ENCODE results near the gene PRMT3.

PRMT3 gene

DNA sequence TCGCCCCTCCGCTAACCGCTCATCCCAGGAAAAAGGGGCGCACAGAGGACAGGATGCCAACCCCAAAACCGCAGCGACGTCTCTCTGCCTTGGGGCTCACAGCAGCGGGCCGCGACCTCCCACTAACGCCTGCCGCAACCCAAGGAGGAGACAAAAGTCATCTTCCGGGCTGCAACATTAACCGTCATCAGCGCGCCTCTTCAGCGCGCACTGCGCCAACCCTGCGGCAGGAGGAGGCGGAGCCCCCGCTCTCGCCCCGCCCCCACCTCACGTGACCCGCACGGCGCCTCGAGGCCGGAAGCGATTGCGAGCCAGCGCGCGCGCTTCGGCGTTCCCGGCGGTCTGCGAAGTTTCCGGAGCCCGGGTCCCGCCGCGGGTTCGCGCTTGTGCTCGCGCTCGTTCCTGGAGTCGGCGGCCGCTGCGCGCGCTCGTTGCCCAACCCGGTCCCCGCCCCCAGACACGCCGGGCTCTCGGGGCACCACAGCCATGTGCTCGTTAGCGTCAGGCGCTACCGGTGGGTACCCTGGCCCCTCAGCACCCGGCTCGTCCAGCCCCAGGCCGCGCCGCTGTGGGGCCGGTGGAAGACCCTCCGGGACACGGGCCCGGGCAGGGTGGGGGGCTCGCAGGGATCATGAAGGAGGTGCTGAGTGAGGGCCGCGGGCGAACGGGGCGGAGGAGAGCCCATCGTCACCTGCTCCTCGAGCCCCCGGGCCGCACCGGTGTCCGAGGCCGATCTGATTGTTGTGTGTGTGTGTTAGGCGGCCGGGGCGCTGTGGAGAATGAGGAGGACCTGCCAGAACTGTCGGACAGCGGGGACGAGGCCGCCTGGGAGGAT lies at the start of gene PRMT3:
TSS of gene PRMT3 (plus strand) at position 456 of the 835 bp plus-strand sequence. CDS start at position 487, 31 bp downstream.
- TF ChIP-seq, protein P1, sequence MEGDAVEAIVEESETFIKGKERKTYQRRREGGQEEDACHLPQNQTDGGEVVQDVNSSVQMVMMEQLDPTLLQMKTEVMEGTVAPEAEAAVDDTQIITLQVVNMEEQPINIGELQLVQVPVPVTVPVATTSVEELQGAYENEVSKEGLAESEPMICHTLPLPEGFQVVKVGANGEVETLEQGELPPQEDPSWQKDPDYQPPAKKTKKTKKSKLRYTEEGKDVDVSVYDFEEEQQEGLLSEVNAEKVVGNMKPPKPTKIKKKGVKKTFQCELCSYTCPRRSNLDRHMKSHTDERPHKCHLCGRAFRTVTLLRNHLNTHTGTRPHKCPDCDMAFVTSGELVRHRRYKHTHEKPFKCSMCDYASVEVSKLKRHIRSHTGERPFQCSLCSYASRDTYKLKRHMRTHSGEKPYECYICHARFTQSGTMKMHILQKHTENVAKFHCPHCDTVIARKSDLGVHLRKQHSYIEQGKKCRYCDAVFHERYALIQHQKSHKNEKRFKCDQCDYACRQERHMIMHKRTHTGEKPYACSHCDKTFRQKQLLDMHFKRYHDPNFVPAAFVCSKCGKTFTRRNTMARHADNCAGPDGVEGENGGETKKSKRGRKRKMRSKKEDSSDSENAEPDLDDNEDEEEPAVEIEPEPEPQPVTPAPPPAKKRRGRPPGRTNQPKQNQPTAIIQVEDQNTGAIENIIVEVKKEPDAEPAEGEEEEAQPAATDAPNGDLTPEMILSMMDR (conservative IDR thresholded peaks at IDR 0.05): peak; percentile 60
- H3K27ac ChIP-seq: peak within 1 kb of the TSS; percentile 92

- no peak overlapping the region for H3K27ac ChIP-seq
- TF ChIP-seq, protein P1 (conservative IDR thresholded peaks at IDR 0.05): no peak
Observed at GRCh38 chr11:20342347-20343141, 45.0 kb upstream of the PRMT3 start.

- H3K27ac ChIP-seq: no peak overlapping the region
Observed at GRCh38 chr11:20351136-20351535, 36.4 kb upstream of the PRMT3 start.

DNA sequence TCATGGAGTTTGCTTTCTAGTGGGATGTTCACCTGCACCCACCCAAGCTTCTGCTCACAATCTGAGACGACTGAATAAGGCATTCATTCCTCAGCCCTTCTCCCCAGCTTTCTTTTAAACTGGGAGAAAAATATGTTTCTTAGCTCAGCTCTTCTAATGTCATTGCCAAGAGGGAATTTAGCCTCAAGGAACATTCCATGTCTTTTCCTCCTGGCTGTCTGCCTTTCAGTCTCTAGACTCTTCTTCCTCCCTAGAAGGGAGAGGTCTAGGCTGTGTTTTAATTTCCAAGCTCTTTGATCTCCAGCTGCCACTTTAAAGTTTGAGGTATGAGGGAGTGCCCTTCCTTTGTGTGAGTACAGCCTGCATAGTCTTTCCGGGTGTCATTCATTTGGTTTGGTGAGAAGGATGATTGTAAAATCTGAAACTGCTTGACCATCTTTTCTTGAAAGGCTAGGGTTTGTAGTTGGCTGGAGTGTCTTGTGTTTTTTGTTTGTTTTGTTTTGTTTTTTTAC lies 35.7 kb upstream of the PRMT3 start:
- H3K27ac ChIP-seq: no peak overlapping the region
- TF ChIP-seq, protein P1 (conservative IDR thresholded peaks at IDR 0.05): no peak

More at GRCh38 chr11:20351136-20351535, 36.4 kb upstream of the PRMT3 start:
- TF ChIP-seq, protein P1 (conservative IDR thresholded peaks at IDR 0.05): no peak

DNA sequence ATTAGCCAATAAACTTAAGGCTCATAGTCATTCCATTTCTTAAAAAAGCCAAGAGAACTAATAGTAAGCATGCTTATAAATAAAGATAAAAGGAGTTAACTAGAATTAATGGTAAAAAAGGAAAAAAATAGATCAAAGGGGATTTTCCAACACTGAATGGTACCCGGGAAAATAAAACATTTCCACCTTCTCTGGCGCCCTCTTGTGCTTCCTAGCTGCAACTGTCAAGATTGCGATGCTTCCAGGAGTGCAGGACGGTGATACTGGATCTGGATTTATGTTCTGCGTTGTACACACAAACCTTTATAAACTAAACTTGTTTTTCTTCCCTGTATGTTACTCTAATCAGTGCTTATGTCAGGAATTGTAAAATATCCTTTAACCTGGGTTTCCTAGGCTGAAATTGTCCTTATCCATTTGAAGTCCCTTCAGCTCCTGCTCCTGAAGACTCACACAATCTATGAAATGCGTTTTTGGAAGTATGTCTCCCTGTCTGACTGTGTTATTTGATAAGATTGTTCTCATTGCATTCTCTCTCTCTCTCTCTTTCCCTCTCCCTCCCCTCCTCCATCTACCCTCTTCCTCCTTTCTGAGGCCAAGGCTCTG lies 33.6 kb upstream of the PRMT3 start:
- TF ChIP-seq, protein P1 (conservative IDR thresholded peaks at IDR 0.05): peak; percentile 87
- H3K27ac ChIP-seq: no peak overlapping the region

DNA sequence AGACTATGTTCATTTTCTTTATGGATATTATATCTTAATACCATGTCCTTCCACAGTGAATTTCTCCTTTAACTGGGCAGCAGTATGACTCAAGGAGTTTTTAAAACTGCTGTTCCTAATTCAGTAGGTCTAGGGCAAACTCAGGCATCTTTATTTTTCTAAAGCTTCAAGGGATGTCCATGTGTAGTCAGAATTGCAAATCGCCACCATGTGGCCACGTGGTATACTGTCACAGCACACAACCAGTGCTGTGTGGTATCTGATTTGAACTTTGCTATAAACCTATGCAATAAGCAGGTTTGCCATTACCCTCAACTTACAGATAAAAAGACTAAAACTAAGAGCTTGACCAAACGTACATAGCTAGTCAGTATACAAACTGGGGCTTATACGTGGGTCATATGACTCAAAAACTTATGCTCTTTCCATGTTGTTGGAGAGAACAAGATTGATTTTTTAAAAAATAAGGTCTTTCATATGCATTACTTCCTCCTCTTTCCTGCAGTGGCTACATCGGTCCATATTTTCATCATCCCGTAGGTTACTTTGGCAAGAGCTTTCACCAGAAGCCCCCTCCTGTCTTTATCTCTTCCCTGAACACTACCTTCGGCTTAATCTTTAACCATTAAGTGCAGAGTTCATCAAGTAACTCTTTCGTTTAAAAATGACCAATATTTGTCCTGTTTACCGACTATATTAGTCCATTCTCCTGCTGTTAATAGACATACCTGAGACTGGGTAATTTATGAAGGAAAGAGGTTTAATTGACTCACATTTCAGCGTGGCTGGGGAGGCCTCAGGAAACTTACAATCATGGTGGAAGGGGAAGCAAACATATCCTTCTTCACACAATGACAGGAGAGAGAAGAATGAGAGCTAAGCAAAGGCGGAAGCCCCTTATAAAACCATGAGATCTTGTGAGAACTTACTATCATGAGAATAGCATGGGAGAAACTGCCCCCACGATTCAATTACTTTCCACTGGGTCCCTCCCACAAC lies 32.0 kb upstream of the PRMT3 start:
- TF ChIP-seq, protein P1 (conservative IDR thresholded peaks at IDR 0.05): peak; percentile 85
- H3K27ac ChIP-seq: no peak overlapping the region

Data from VCaP (cell line).